Esophagus squamous epithelium (tissue), 5 donors: Measurements from ENCODE around the gene CFAP70. TPM values are rescaled to one million over a fixed set of nuclear protein-coding genes. Genes with fewer than 3 reads are reported as not detected.

Source experiments
- DNase-seq: peaks from one replicate; lab custom pipeline; 2025; lab: John Stamatoyannopoulos, UW
- H3K27ac ChIP-seq, 4 donors: fragments of 200-600 bp; sonication (generic); one replicate each; pipeline ENCODE4 v1.5.1; 2016 to 2019; ENCODE audit warnings: mild to moderate bottlenecking in 1 of 4
- H3K27me3 ChIP-seq, 4 donors: fragments of 200-600 bp; sonication (generic); 1 replicate in 3 of 4; 2 replicates in 1 of 4; pipeline versions ENCODE4 v1.5.1 to v1.6.0; 2017 to 2021; ENCODE audit warnings: antibody characterized with exemption in 1 of 4
- H3K36me3 ChIP-seq, 3 donors: fragments of 200-600 bp; sonication (generic); one replicate each; pipeline ENCODE4 v1.5.1; 2016 to 2019
- H3K4me1 ChIP-seq, 3 donors: fragments of 200-600 bp; sonication (generic); one replicate each; pipeline ENCODE4 v1.5.1; 2017 to 2019
- H3K4me3 ChIP-seq, 4 donors: fragments of 200-600 bp; sonication (generic); 1 replicate in 3 of 4; 2 replicates in 1 of 4; pipeline ENCODE4 v1.5.1; 2016 to 2019; ENCODE audit warnings: mild to moderate bottlenecking in 2 of 4, moderate library complexity in 1 of 4
- H3K9me3 ChIP-seq, 3 donors: fragments of 200-600 bp; sonication (generic); one replicate each; pipeline ENCODE4 v1.5.1; 2016 to 2019
- POLR2A ChIP-seq, 4 donors: fragments of 450-650 bp; IDR thresholded peaks; one replicate each; pipeline ENCODE4 v1.6.1; 2017; ENCODE audit warnings: antibody characterized with exemption in 4 of 4, mild to moderate bottlenecking in 4 of 4, moderate library complexity in 3 of 4
- WGBS, 2 donors: methylation state at CpG; one replicate each; pipeline ENCODE4 v1.1.5; 2018; 5-methylcytosine and 5-hydroxymethylcytosine counted together
- intact Hi-C: fragments of 100-400 bp; cut with DNase I; formaldehyde crosslinking; loops from one replicate; pipeline ENCODE4 v1.15.0; 2022
- total RNA-seq, 4 donors: library from RNA; depleted of rRNA; stranded (reverse); fragments of >200 nt; gene quantifications; one replicate each; pipeline ENCODE4 v1.1.0, GENCODE V29; 2016
- TF ChIP-seq, protein P1 (sequence below), 6 experiments: fragments of 450-650 bp in 4 of 6; fragments of 200-600 bp in 2 of 6; sonication (generic) in 2 of 6; IDR thresholded peaks; one replicate each; pipeline ENCODE4 v1.5.1; 2016 to 2019; ENCODE audit warnings: antibody characterized with exemption in 6 of 6, mild to moderate bottlenecking in 4 of 6, moderate library complexity in 4 of 6
- donor health status: DM: yes; HTN: yes; CAD: no.

The CFAP70 gene
- total RNA-seq, 4 donors from 2014 or later, result 0.22 to 2.5 (median 0.66) TPM

DNA sequence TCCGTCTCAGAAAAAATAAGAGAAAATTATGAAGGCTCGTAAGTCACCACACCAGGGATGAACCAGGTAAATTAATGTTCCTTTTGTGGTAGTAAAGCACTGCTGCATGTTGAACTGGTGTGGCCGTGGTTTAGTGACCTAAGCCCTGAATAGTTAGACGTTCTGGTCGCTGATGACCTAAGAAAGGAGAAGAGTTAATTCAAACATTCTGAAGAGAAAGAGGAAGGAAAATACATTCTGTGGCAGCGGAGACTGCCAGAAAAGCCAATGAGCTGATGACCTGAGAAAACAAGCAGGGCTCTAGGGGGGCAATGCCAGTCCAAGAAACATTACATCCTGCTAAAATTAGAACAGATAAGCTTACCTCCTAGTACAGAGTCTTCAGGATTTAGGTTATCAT is 129.1 kb downstream of the CFAP70 start:
- intact Hi-C loops, result no loop called here
- Histone ChIP-seq H3K4me3 (no peak overlapping the region), H3K27me3 (no peaks in the 10 kb centered on the region), H3K27ac (no peak overlapping the region), H3K36me3 (peaks cover 0 to 52% (median 8%) of the 10 kb centered on the region in 3 donors), H3K9me3 (no peaks in the 10 kb centered on the region), H3K4me1 (no peaks in the 10 kb centered on the region)
- 75 to 80% methylated on average over 6 of the region's 6 CpGs for WGBS, 2 donors
- TF ChIP-seq POLR2A (IDR thresholded peaks at IDR 0.05), result no peak
- TF ChIP-seq, protein P1, sequence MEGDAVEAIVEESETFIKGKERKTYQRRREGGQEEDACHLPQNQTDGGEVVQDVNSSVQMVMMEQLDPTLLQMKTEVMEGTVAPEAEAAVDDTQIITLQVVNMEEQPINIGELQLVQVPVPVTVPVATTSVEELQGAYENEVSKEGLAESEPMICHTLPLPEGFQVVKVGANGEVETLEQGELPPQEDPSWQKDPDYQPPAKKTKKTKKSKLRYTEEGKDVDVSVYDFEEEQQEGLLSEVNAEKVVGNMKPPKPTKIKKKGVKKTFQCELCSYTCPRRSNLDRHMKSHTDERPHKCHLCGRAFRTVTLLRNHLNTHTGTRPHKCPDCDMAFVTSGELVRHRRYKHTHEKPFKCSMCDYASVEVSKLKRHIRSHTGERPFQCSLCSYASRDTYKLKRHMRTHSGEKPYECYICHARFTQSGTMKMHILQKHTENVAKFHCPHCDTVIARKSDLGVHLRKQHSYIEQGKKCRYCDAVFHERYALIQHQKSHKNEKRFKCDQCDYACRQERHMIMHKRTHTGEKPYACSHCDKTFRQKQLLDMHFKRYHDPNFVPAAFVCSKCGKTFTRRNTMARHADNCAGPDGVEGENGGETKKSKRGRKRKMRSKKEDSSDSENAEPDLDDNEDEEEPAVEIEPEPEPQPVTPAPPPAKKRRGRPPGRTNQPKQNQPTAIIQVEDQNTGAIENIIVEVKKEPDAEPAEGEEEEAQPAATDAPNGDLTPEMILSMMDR (IDR thresholded peaks at IDR 0.05), result no peak
- DNase-seq, result no peak

DNA sequence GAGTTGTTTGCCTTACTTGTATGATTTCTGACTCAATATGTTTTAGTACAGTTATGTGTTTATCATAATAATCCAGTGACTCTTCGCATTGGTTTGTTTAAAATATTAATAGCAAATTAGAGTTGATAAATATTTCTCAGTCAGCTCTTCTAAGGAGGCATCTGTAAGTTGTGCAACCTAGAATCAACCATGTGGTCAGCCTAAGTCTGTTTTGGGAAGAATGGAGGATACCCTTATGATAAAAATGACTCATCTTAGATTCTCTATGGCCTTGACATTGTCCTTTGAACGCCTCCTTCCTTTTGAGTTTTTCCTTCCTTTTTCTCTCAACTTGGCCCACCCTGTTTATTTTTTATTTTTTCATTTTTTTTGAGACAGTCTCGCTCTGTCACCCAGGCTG is 130.4 kb downstream of the CFAP70 start:
- DNase-seq, result no peak
- H3K4me1 ChIP-seq, result no peaks in the 10 kb centered on the region
- TF ChIP-seq POLR2A (IDR thresholded peaks at IDR 0.05), result no peak
- TF ChIP-seq, protein P1 (IDR thresholded peaks at IDR 0.05), result no peak
- peaks cover 0 to 43% (median 0%) of the 10 kb centered on the region in 3 donors for H3K36me3 ChIP-seq
- intact Hi-C loops, result no loop called here
- no peaks in the 10 kb centered on the region for H3K27me3 ChIP-seq
- H3K4me3 ChIP-seq, result no peak overlapping the region
- no peaks in the 10 kb centered on the region for H3K9me3 ChIP-seq
- H3K27ac ChIP-seq, result no peak overlapping the region
- 82 to 88% methylated on average over 2 to 3 of the region's 3 CpGs for WGBS, 2 donors

DNA sequence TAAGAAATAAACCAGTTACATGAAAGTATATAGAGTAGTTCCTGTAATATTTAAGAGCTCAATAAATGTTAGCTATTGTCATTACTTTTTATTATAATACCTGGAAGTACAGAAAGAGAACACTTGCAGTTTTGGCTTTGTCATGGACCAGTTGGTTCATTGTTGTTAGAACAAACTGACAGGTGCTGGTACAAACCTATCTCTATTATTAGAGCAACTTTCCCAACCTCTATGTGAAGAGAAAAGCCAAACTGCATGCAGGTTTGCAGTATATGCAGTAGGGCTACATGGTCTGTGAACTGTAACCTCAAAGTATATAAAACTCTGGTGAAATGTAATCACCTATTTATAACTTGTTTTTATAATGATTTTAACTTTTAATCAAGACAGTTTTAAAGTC is 132.0 kb downstream of the CFAP70 start:
- Histone ChIP-seq H3K36me3 (peaks cover 0 to 41% (median 0%) of the 10 kb centered on the region in 3 donors), H3K27me3 (no peaks in the 10 kb centered on the region), H3K4me3 (no peak overlapping the region), H3K27ac (no peak overlapping the region), H3K4me1 (no peaks in the 10 kb centered on the region), H3K9me3 (no peaks in the 10 kb centered on the region)
- no peak for TF ChIP-seq POLR2A (IDR thresholded peaks at IDR 0.05)
- TF ChIP-seq, protein P1 (IDR thresholded peaks at IDR 0.05), result no peak
- intact Hi-C loops, result no loop called here
- no peak for DNase-seq

DNA sequence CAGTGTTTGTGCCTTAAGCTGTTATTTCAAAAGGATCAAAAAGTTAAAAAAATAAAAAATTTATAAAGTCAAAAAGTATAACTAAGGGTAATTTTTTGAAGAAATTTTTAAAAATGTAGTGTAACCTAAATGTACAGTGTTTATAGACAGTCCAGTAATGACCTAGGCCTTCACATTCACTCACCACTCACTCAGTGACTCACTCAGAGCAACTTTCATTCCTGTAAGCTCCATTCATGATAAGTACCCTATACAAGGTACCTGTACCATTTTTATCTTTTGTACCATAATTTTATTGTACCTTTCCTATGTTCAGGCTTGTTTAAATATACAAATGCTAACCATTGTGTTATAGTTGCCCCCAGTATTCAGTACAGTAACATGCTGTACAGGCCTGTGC is 133.1 kb downstream of the CFAP70 start:
- DNase-seq, result no peak
- intact Hi-C loops, result no loop called here

DNA sequence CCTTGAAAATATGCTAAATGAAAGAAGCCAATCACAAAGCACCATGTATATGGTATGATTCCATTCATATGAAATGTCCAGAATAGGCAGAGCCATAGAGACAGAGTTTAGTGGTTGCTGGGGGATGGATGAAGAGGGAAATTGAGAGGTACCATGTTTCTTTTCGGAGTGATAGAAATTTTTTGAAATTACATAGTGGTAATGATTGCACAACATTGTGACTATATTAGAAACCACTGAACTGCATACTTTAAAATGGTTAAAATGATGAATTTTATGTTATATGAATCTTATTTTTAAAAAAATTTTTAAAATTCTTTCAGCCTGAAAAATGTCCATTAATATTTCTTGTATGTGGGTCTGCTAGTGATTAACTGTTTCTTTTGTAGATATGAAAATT is 137.7 kb downstream of the CFAP70 start:
- Histone ChIP-seq H3K27me3 (no peaks in the 10 kb centered on the region), H3K27ac (no peak overlapping the region), H3K4me1 (no peaks in the 10 kb centered on the region), H3K36me3 (peaks cover 0 to 47% (median 13%) of the 10 kb centered on the region in 3 donors), H3K4me3 (no peak overlapping the region), H3K9me3 (no peaks in the 10 kb centered on the region)
- 94 to 96% methylated on average over 1 of the region's 1 CpG for WGBS, 2 donors
- intact Hi-C loops, result no loop called here
- no peak for DNase-seq
- no peak for TF ChIP-seq POLR2A (IDR thresholded peaks at IDR 0.05)
- TF ChIP-seq, protein P1 (IDR thresholded peaks at IDR 0.05), result no peak

More for the DNA sequence above, 133.1 kb downstream of the CFAP70 start:
- TF ChIP-seq, protein P1 (IDR thresholded peaks at IDR 0.05), result no peak
- no peak overlapping the region for H3K27ac ChIP-seq
- H3K4me3 ChIP-seq, result no peak overlapping the region
- H3K36me3 ChIP-seq, result peaks cover 0 to 29% (median 0%) of the 10 kb centered on the region in 3 donors
- no peaks in the 10 kb centered on the region for H3K4me1 ChIP-seq
- H3K9me3 ChIP-seq, result no peaks in the 10 kb centered on the region
- no peaks in the 10 kb centered on the region for H3K27me3 ChIP-seq
